Spleen (tissue), 7 donors: ENCODE results near the gene SETD3.
A peak's percentile ranks its signal among the peaks of the same experiment; 100 is the strongest.

Source experiments
- POLR2AphosphoS5 ChIP-seq, 3 donors: sonication (generic); formaldehyde crosslinking; IDR thresholded peaks; one replicate each; pipeline ENCODE4 v1.5.1; 2017; ENCODE audit warnings: antibody characterized with exemption in 3 of 3
- TF ChIP-seq, protein P1 (sequence below), 11 experiments: fragments of 200-600 bp in 7 of 11; fragments of 450-650 bp in 4 of 11; sonication (generic) in 4 of 11; IDR thresholded peaks in 8 of 11; conservative IDR thresholded peaks in 3 of 11; 1 replicate in 7 of 11; 2 replicates in 4 of 11; pipeline versions ENCODE4 v1.4.0 to v1.8.0; 2016 to 2021; ENCODE audit warnings: antibody characterized with exemption in 11 of 11, inconsistent platforms in 4 of 11, mild to moderate bottlenecking in 1 of 11
- donor health status: DM: no; HTN: no; CAD: no; lungs with moderate emphysema.
- donor health status: DM: no; HTN: no; CAD: no.
- donor health status: DM: no; HTN: no; CAD: no.

DNA sequence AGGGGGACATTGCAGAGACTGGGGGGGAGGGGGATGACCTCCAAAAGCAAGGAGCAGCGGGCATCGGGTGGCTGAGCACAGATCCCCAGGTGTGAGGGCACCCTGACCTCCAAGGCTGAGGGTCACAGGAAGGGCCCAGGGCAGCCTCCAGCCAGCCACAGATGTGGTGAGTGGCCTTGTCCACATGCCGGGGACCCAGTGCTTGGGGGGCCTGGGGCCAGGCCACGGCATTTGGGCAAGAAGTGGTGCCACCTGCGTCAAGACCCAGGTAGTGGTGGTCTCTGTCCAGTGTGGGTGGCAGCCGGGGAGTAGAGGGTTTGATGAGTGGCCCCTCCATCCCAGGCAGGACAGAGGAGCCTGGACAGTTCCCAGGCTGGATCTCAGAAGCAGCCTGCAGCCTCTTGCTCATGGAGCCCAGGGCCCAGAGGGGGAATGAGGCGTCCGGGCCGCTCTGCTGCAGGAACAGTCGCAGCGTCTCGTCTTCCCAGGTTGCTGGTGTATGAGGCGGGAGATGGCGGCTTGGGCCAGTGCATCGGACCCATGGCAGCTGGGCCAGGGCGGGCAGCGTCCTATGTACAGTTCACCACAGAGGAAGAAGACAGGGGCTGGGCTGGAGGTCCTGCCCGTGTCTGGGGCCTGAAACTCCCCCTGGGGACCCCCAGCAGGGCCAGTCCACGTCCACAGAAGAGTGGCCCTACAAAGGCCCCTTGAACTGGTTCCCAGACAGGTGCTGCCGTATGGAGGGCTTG lies 34.1 kb upstream of the SETD3 start:
- TF ChIP-seq POLR2AphosphoS5 (IDR thresholded peaks at IDR 0.05), result peak in 2 of 3 donors; percentile 22 to 63
- TF ChIP-seq, protein P1, sequence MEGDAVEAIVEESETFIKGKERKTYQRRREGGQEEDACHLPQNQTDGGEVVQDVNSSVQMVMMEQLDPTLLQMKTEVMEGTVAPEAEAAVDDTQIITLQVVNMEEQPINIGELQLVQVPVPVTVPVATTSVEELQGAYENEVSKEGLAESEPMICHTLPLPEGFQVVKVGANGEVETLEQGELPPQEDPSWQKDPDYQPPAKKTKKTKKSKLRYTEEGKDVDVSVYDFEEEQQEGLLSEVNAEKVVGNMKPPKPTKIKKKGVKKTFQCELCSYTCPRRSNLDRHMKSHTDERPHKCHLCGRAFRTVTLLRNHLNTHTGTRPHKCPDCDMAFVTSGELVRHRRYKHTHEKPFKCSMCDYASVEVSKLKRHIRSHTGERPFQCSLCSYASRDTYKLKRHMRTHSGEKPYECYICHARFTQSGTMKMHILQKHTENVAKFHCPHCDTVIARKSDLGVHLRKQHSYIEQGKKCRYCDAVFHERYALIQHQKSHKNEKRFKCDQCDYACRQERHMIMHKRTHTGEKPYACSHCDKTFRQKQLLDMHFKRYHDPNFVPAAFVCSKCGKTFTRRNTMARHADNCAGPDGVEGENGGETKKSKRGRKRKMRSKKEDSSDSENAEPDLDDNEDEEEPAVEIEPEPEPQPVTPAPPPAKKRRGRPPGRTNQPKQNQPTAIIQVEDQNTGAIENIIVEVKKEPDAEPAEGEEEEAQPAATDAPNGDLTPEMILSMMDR (IDR thresholded peaks at IDR 0.05 in 8 of 11, conservative IDR thresholded peaks at IDR 0.05 in 3 of 11), result no peak
